Activated gamma-delta T cell treated with anti-CD3 and anti-CD28 coated beads, Interleukin-2, amount 50 U/mL, for 16 hours (primary cell): ENCODE data around the gene KIF18A.
"Not testable (repeated sequence)": the region's sequence is repeated elsewhere in the genome, so short reads cannot be mapped to it uniquely, and the experiment has no call there.

Experiments
- DNase-seq: peaks from one replicate; pipeline ENCODE4 v3.0.0-alpha.2; 2020; ENCODE audit warnings: low read depth

The KIF18A gene

GRCh38 chr11:28106353-28107043, 1.5 kb downstream of the KIF18A start:
- DNase-seq, result no peak

- no peak for DNase-seq
These were observed 2.1 kb downstream of the KIF18A start for GRCh38 chr11:28105869-28106268.

GRCh38 chr11:28104984-28105383, 3.0 kb downstream of the KIF18A start:
- no peak for DNase-seq

- DNase-seq, result no peak
These were observed 3.5 kb downstream of the KIF18A start for GRCh38 chr11:28104425-28104824.

- not testable (repeated sequence) for DNase-seq
These were observed 5.7 kb downstream of the KIF18A start for GRCh38 chr11:28102300-28102699.

- no peak for DNase-seq
These were observed 7.3 kb downstream of the KIF18A start for GRCh38 chr11:28100665-28101064.

- no peak for DNase-seq
These were observed 8.2 kb downstream of the KIF18A start for GRCh38 chr11:28099715-28100114.

GRCh38 chr11:28098257-28098656, 9.7 kb downstream of the KIF18A start:
- DNase-seq, result no peak

- DNase-seq, result no peak
These were observed 15.2 kb downstream of the KIF18A start for GRCh38 chr11:28092786-28093185.

GRCh38 chr11:28090052-28090749, 17.8 kb downstream of the KIF18A start:
- no peak for DNase-seq

- DNase-seq, result no peak
These were observed 18.6 kb downstream of the KIF18A start for GRCh38 chr11:28089378-28089777.

- not testable (repeated sequence) for DNase-seq
These were observed 20.3 kb downstream of the KIF18A start for GRCh38 chr11:28087693-28088092.

- not testable (repeated sequence) for DNase-seq
These were observed 20.8 kb downstream of the KIF18A start for GRCh38 chr11:28087192-28087591.

- DNase-seq, result no peak
These were observed 21.4 kb downstream of the KIF18A start for GRCh38 chr11:28086569-28086968.

- DNase-seq, result no peak
These were observed 24.8 kb downstream of the KIF18A start for GRCh38 chr11:28083118-28083517.

GRCh38 chr11:28077521-28077920, 30.4 kb downstream of the KIF18A start:
- no peak for DNase-seq

GRCh38 chr11:28072321-28072720, 35.6 kb downstream of the KIF18A start:
- DNase-seq, result no peak

GRCh38 chr11:28071305-28071704, 36.7 kb downstream of the KIF18A start:
- no peak for DNase-seq

GRCh38 chr11:28058333-28058732, 49.6 kb downstream of the KIF18A start:
- no peak for DNase-seq

- DNase-seq, result no peak
These were observed 53.1 kb downstream of the KIF18A start for GRCh38 chr11:28054821-28055220.

- DNase-seq, result no peak
These were observed 58.4 kb downstream of the KIF18A start for GRCh38 chr11:28049338-28050216.

GRCh38 chr11:28048812-28049211, 59.1 kb downstream of the KIF18A start:
- DNase-seq, result no peak
